Left renal cortex interstitium (tissue), 4 donors: ENCODE data around the gene ZBED4. TPM values are rescaled to one million over a fixed set of nuclear protein-coding genes. Genes with fewer than 3 reads are reported as not detected.
"Not testable (repeated sequence)": the region's sequence is repeated elsewhere in the genome, so short reads cannot be mapped to it uniquely, and the experiment has no call there.

Experiments
- DNase-seq, 4 donors: peaks; one replicate each; pipeline ENCODE4 v3.0.0-alpha.2; 2013; ENCODE audit warnings: low read depth in 4 of 4, low spot score in 2 of 4, missing footprints in 1 of 4
- polyA plus RNA-seq, 4 donors: library from polyadenylated mRNA; unstranded; fragments of 120-200 nt; gene quantifications; one replicate each; pipeline ENCODE4 v1.2.1, GENCODE V29; 2013; ENCODE audit not compliant: insufficient read length in 4 of 4

Gene ZBED4
- polyA plus RNA-seq, 4 donors, result 15.9 to 19.1 (median 17.1) TPM

DNA sequence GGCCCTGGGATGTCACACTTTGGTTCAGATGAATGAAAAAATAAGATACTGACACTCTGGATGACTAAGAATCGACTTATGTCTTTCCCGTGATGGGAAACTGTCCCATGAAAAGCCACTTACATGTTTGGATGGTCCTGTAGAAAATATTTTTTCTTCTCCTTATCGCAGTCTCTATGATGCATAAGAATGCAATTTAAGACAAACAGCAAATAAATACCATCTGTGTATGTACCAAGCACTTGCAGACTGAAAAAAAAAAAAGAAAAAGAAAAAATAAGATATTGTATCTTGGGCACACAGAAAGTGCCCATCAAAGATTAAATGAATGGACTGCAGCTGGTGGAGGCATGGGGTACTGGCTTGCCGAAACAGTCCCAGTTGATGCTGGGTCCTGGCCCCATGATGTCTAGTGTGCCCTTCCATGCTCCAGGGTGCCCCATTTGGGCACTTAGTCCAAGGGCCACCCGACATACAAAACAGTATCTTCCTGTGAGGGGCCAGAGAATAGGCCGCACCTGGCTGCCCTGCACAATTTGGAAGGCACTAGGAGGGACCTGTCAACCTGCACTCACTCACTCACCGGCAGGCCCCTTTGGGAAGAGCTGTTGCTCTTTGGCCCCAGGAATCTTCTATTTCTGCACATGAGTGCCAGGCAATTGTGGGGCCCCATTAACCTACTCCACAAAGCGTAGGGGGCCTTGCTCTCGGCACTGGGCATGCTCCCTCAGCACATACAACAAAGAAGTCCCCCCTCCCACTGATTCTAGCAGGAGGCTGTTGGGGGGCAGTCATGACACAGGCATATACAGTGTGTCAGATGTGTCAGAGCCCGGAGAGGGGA is 2.5 kb upstream of the ZBED4 start:
- no peak for DNase-seq

DNA sequence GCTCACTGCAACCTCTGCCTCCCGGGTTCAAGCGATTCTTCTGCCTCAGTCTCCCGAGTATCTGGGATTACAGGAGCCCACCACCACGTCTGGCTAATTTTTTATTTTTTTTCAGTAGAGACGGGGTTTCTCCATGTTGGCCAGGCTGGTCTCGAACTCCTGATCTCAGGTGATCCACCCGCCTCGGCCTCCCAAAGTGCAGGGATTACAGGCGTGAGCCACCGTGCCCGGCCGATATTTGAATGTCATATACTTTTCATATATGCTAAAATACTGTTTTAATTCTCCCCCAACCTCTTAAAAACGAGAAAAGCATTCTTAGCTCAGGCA is 1.1 kb upstream of the ZBED4 start:
- not testable (repeated sequence) for DNase-seq

- DNase-seq, result peak in 3 of 4 donors; percentile 15 to 20 (median 17)
Measured at GRCh38 chr22:49853981-49854831, 562 bp downstream of the ZBED4 start.

GRCh38 chr22:49855251-49855911 is 1.7 kb downstream of the ZBED4 start:
- no peak for DNase-seq

DNA sequence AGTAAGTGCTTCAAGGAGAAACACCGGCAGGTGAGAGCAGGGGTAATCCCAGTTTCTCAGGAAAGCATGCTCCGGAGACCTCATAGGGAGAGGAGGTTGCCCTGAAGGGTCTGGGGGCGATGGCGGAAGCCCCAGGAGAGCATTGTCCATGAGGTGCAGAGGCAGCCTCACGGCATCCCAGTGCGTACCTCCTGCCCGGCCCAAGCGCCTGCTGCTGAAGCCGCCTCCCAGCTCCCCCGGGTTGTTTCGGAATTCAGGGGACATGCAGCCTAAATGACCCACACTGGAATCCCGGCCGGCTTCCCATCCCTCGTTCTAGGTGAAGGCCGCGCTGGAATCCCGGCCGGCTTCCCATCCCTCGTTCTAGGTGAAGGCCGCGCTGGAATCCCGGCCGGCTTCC is 2.7 kb downstream of the ZBED4 start:
- no peak for DNase-seq

DNA sequence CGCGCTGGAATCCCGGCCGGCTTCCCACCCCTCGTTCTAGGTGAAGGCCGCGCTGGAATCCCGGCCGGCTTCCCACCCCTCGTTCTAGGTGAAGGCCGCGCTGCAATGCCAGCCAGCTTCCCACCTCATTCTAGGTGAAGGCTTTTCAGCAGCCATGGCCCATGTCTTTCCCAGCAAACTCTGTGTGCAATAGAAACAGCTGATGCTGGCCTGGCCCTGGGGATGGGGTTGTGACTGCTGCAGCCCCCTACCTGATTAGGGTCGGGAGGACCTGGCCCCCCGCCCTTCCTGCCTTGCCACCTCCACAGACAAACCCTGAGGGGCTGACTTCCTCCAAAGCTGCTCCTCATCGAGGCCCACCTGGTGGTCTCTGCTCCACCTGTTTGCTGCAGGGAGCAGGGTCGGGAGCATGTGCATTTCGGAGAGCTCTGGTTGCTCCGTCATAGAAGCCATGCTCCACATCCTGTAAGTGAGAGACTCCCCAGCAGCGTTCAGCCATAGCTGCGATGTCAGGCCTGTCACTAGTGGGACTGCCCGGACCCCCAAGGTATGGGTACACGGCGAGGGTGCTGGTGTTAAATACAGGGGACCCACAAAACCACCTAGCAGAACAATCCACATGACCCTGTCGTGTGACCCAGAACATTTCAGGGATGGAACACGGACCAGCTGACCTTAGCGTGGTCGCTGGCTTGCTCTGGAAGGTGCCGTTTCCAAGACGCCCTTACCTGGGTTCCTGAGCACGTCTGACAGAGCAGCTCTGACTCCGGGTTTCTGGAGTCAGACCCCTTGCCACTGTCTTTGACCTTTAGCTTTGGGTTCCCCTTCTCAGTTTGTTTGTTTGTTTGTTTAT is 3.3 kb downstream of the ZBED4 start:
- no peak for DNase-seq

GRCh38 chr22:49858827-49859226 is 5.2 kb downstream of the ZBED4 start:
- DNase-seq, result no peak

DNA sequence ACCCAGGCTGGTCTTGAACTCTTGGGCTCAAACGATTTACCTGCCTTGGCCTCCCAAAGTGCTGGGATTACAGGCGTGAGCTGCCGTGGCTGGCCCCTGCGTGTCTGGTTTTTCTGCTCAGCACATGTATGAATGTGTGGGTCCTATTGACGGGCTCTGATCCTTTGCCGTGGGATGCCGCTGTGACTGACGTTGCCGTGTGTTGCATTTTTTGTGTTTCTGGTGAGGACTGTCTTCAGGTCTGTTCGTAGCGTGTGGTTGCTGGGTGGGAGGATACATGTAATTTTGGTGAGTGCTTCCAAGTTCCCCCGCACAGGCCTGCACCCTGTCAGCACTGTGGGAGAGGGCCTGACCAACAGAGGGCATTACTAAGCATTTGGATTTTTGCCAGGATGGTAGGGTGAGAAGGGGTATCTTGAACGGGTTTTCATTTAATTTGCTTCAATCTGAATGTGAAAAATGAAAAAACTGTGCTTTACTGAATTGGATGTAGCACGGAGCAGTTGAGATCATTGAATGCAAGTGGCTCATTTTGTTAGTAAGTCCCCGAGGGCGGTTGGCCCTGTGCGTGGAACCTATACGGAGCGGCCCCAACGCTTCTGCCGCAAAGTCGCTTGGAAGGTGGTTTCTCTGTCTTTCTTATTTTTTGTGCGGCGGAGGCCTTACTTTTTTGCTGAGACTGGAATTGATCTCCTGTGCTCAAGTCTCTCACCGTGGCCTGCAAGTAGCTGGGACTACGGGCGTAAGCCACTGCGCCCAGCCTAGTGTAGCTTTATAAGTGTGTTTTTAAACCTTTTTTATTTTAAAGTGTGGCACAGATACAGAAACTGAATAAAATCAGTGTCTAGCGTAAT is 8.2 kb downstream of the ZBED4 start:
- DNase-seq, result no peak

DNA sequence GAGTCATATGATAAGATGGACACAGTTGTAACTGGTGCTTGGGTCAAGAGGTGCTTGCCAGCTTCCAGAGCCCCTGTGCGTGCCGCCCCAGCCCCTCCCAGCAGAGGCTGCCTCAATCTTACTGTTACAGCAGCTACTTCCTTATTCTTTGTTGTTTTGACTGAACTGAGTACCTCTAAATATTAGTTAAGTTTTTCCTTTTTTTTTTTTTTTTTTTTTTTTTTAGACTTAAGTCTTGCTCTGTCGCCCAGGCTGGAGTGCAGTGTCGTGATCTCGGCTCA is 8.8 kb downstream of the ZBED4 start:
- DNase-seq, result no peak

DNA sequence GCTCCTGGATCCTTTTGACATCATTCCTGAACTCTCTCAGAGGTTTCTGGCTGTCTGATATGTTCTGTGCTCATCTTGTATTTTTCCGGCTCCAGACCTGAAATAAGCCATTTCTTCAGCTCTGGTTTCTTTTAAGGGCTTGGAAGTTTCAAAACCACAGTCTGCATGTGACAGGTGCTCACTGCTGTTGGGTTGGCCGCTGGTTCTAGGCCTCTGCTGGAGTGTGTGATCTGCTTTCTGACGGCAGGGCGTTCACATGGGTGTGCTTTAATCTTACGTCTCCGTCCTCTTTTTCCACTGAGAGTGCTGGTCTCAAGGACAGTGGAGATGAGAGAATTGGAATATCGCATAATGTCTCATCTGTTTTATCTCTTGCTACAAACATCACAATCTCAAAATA is 10.3 kb downstream of the ZBED4 start:
- no peak for DNase-seq

GRCh38 chr22:49865156-49865555 is 11.5 kb downstream of the ZBED4 start:
- no peak for DNase-seq

- DNase-seq, result no peak
Measured at GRCh38 chr22:49866134-49866533, 12.5 kb downstream of the ZBED4 start.

GRCh38 chr22:49866646-49867045 is 13.0 kb downstream of the ZBED4 start:
- no peak for DNase-seq

GRCh38 chr22:49867303-49868265 is 13.9 kb downstream of the ZBED4 start:
- no peak for DNase-seq

DNA sequence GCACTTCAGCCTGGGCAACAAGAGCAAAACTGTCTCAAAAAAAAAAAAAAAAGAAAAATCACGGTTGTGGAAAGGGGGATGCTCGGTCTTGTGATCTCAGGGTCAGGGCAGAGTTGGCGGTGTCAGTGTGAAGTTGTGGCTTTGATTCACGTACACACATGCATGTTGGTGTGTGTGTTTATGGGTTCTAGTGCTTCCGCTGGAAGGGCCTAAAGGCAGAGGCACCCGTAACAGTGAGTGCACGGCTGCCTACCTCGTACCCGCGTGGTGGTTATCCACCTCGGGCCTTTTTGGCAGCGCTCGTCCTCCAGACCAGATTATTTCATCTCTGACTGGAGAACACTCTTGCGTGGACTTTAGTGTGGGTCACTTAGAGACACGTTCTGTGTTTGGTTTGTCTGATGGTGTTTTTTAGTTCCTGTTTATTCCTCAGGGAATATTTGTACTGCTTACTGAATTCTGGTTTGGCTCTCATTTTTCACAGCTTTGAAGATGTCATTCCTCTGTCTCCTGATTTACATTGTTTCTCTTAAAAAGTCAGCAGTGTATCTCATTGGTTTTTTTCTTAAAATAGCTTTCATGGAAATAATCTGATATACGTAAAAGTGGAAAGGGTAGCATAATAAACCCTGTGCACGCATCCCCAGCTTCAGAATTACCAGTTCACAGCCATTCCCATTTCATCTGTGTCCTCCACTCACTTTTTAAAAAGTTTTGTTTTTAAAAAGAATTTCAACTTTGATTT is 15.6 kb downstream of the ZBED4 start:
- DNase-seq, result no peak

DNA sequence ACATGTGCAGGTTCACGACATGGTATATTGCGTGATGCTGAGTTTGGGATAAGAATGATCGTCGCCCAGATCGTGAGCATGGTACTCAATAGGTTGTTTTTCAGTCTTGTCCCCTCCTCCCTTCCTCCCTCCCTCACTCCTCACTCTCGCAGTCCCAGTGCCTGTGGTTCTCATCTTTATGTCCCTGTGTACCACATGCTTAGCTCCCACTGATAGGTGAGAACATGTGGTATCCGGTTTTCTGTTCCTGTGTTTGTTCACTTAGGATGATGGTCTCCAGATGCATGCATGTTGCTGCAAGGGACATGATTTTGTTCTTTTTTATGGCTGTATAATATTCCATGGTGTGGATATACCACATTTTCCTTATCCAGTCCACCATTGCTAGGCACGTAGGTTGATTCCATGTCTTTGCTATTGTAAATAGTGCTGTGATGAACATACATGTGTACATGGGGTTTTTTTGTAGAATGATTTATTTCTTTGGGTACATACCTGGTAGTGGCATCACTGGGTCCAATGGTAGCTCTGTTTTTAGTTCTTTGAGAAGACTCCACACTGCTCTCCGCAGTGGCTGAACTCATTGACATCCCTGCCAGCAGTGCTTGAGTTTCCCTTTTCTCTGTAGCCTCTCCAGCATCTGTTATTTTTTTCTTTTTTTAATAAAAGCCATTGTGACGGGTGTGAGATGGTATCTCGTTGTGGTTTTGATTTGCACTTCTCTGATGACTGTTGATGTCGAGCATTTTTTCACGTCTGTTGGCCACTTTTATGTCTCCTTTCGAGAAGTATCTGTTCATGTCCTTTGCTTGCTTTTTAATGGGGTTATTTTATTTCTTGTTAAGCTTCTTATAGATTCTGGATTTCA is 16.4 kb downstream of the ZBED4 start:
- DNase-seq, result no peak

DNA sequence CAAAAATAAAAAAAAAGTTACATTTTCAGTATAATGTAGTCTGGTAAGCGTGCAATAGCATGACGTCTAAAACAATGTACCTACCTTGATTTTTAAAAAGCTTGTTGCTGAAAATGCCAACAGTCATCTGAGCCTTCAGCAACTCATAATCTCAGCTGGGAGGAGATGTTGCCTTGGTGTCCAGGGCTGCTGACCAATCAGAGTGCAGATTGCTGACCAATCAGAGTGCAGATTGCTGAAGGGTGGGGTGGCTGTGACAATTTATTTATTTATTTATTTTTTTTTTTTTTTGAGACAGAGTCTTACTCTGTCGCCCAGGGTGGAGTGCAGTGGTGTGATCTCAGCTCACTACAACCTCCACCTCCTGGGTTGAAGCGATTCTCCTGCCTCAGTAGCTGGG is 17.8 kb downstream of the ZBED4 start:
- DNase-seq, result no peak
